ENCODE results near the gene BRSK2. TPM values are rescaled to one million over a fixed set of nuclear protein-coding genes. Genes with fewer than 3 reads are reported as not detected.

Gene BRSK2
- total RNA-seq, 1 donor from 2014 or later, result 13.8 TPM

DNA sequence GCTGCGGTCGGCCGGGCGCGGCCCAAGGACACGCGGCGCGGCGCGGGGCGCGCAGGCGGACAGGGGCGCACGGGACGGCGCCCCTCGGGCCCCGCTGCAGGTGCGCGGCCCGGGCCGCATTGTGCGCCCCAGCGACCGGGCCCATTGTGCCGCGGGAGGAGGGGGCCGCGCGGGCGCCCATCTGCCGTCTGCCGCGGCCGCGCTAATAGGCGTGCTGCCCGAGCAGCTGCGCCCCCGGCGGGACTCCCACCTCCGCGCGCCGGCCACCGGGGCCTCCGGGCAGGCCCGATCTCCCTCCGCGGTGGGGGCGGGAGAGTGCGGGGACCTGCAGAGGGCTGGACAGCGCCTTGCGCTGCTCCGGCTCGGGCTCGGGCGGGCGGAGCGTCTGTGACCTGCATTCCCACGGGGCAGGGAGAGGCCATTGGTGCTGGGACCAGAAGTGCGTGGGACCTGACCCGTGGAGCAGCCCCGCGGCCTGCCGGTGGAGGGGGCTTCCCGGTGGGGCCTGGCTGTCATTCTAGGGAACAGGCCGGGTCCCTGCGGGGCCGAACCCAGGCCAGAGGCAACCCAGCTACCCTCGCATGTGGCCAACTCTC lies 933 bp downstream of the BRSK2 start:
- no peak for DNase-seq (ENCODE audit: extremely low spot score, unreplicated experiment)
- peak overlapping the region; percentile 81 for H3K4me3 Mint-ChIP-seq
- H3K9me3 Mint-ChIP-seq, result no peaks in the 10 kb centered on the region
- H3K27me3 Mint-ChIP-seq, result peaks cover 38% of the 10 kb centered on the region
- H3K4me1 Mint-ChIP-seq (ENCODE audit: unreplicated experiment), result peaks cover 10% of the 10 kb centered on the region
- no peak overlapping the region for H3K27ac Mint-ChIP-seq
- no peaks in the 10 kb centered on the region for H3K36me3 Mint-ChIP-seq
- TF ChIP-seq, protein P1, sequence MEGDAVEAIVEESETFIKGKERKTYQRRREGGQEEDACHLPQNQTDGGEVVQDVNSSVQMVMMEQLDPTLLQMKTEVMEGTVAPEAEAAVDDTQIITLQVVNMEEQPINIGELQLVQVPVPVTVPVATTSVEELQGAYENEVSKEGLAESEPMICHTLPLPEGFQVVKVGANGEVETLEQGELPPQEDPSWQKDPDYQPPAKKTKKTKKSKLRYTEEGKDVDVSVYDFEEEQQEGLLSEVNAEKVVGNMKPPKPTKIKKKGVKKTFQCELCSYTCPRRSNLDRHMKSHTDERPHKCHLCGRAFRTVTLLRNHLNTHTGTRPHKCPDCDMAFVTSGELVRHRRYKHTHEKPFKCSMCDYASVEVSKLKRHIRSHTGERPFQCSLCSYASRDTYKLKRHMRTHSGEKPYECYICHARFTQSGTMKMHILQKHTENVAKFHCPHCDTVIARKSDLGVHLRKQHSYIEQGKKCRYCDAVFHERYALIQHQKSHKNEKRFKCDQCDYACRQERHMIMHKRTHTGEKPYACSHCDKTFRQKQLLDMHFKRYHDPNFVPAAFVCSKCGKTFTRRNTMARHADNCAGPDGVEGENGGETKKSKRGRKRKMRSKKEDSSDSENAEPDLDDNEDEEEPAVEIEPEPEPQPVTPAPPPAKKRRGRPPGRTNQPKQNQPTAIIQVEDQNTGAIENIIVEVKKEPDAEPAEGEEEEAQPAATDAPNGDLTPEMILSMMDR (conservative IDR thresholded peaks at IDR 0.05), result no peak

DNA sequence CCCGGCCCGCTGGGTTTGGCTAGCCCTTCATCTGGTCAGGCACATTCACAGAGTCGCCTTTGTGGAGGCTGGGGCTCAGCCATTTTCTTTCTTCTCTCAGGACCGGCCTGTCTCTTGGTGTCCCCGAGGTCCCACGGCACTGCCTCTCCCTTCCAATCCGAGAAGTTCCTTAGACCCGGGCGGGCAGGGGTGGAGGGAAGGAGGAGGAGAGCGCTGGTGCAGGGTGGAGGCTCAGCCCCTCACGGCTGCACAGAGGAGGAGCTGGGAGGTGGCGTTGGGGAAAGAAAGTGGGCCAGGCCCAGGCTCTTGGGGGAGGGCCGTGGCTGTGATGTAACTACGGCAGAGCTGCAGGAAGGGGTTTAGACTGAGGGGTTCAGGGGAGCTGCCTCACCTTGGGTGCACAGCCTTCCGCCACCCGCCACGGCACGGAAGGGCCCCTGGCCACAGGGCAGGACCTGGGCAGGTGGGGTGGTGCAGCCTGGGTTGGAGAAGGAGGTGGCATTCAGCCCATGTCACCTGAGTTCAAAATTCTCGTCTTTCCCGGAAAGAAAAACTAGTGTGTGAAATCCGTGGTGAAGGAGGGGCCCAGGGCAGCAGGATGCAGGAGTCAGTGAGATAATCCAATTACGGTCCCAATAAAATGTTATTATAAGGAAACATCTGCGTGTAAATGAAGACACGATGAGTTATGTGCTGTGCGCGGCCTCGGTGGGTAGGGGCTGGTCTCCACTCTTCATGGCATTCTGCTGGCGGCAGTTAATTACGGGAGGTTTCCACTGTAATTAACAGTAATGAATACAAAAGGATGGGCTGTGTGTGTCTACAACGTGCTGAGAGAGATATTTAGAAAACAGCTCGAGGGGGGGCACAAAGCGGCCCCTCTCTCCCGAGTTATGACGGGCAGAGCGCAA lies 1.7 kb downstream of the BRSK2 start:
- H3K27me3 Mint-ChIP-seq, result peaks cover 38% of the 10 kb centered on the region
- H3K4me1 Mint-ChIP-seq (ENCODE audit: unreplicated experiment), result peaks cover 10% of the 10 kb centered on the region
- H3K27ac Mint-ChIP-seq, result no peak overlapping the region
- no peaks in the 10 kb centered on the region for H3K36me3 Mint-ChIP-seq
- no peaks in the 10 kb centered on the region for H3K9me3 Mint-ChIP-seq
- TF ChIP-seq, protein P1 (conservative IDR thresholded peaks at IDR 0.05), result no peak
- H3K4me3 Mint-ChIP-seq, result peak overlapping the region; percentile 81
- DNase-seq (ENCODE audit: extremely low spot score, unreplicated experiment), result no peak

DNA sequence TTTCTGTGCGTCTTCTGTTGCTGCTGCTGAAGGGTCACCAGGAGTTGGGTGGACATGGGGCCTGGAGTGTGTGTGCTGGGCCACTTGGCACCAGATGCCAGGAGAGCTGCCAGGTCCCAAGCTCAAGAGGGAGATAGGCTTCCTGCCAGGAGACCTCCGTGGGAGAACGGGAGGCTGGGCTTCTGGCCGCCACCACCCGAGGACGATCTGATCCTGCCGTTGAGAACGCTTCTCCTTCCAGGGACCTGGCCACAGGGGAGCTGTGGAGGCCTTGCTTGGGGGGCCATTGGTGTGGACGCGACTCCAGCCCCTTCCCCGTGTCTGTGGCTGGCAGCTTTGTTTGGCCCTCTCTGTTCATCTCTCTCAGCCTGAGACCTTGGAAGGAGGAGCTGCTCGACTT lies 2.4 kb downstream of the BRSK2 start:
- no peaks in the 10 kb centered on the region for H3K36me3 Mint-ChIP-seq
- TF ChIP-seq, protein P1 (conservative IDR thresholded peaks at IDR 0.05), result no peak
- H3K27ac Mint-ChIP-seq, result no peak overlapping the region
- no peaks in the 10 kb centered on the region for H3K9me3 Mint-ChIP-seq
- no peak for DNase-seq (ENCODE audit: extremely low spot score, unreplicated experiment)
- H3K4me1 Mint-ChIP-seq (ENCODE audit: unreplicated experiment), result peaks cover 6% of the 10 kb centered on the region
- H3K4me3 Mint-ChIP-seq, result peak overlapping the region; percentile 81
- peaks cover 33% of the 10 kb centered on the region for H3K27me3 Mint-ChIP-seq

DNA sequence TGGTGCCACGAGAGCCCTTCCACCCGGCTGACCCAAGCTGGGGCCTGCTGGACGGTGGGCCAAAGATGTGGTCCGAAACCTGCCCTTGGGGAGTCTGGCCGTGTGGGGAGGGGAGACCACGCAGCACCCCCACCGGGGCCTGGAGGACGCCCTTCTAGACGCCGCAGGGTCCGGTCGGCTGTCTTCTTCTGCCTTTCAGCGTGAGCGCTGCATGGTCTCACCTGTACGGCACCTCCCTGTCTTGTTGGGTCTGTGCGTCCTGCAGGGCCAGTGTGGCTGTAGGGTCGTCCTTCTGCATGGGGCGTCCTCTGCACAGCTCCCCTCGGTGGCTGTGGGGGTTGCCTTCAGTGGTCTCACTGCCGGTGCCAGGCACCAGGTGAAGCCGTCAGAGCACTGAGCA lies 2.8 kb downstream of the BRSK2 start:
- H3K4me1 Mint-ChIP-seq (ENCODE audit: unreplicated experiment), result peaks cover 1% of the 10 kb centered on the region
- H3K27me3 Mint-ChIP-seq, result peaks cover 28% of the 10 kb centered on the region
- TF ChIP-seq, protein P1 (conservative IDR thresholded peaks at IDR 0.05), result no peak
- no peak for DNase-seq (ENCODE audit: extremely low spot score, unreplicated experiment)
- no peaks in the 10 kb centered on the region for H3K36me3 Mint-ChIP-seq
- peak overlapping the region; percentile 28 for H3K4me3 Mint-ChIP-seq
- H3K9me3 Mint-ChIP-seq, result no peaks in the 10 kb centered on the region
- H3K27ac Mint-ChIP-seq, result no peak overlapping the region

DNA sequence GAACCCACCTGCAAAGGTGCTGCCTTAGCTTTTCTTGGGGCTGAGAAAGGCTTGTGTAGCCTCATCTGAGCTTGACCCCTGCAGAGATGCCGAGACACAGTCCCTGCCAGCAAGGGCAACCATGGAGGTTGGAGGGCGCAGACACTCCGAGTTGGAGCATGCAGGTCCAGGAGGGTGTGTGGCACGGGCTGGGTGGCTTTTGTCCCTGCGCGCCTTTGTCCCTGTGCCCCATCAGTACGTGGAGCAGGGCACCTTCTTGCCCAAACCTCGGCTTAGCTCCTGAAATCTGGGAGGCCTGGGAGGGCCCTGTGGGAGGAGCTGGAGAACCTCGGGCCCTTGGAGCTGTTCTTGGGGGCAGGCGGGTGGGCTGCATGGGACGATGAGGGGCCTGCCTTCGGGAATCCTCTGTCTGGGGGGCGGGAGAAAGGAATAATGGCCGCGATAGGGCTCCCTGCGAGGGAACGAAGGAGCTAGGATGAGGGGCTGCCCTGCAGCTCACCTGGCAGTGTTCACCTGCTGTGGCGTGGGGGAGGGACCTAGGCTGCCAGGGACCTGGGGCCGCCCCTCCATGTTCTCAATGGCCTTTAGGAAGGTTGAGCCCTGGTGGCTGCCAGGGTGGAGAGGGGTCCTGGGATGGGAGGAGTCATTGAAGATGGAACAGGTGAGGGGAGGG lies 3.4 kb downstream of the BRSK2 start:
- DNase-seq (ENCODE audit: extremely low spot score, unreplicated experiment), result no peak
- no peak overlapping the region for H3K27ac Mint-ChIP-seq
- no peaks in the 10 kb centered on the region for H3K4me1 Mint-ChIP-seq (ENCODE audit: unreplicated experiment)
- peaks cover 25% of the 10 kb centered on the region for H3K27me3 Mint-ChIP-seq
- no peaks in the 10 kb centered on the region for H3K36me3 Mint-ChIP-seq
- TF ChIP-seq, protein P1 (conservative IDR thresholded peaks at IDR 0.05), result no peak
- no peak overlapping the region for H3K4me3 Mint-ChIP-seq
- H3K9me3 Mint-ChIP-seq, result no peaks in the 10 kb centered on the region

Measured in type B pancreatic cell (in vitro differentiated cells).